ENCODE results near the gene ZHX3.

The ZHX3 gene

DNA sequence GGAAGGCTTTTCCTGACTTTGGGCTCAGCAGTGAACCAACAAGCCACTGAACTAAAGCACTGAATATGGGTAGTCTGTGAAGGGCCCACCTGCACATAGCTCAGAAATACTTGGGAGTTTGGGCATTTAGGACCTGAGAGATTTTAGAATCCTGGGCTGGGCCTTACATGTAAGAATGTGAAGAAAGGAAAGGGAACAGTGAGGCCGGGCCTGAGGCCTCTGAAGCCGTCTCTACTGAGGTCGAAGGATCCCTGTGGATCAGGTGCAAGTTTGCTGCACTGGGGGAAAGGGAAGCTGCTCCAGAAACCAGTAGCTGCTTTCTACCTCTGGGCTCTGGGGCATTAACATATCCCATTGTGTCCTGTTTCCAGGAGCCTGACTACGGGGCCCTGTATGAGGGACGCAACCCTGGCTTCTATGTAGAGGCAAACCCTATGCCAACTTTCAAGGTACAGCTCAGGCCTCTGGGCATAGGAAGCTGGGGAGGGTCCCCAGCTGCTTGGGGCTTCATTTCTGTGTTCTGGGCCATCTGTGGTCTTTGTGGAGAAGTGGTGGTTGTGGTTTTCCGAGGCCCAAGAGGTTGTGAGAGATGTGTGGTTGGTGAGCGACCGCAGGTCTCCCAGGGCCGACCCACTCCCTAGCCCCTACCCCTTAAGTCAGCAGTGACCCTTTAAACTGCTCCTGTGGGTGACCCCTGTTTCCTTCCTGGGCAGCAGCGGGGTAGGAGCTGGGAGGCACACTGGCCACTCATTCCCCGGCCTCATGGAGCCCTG is 149.9 kb downstream of the ZHX3 start:
- DNase-seq = no peak
- no peak for TF ChIP-seq POLR2A (IDR thresholded peaks at IDR 0.05; ENCODE audit: low read length)
- TF ChIP-seq GATA1 (IDR thresholded peaks at IDR 0.05; ENCODE audit: low read depth, low read length) = no peak

DNA sequence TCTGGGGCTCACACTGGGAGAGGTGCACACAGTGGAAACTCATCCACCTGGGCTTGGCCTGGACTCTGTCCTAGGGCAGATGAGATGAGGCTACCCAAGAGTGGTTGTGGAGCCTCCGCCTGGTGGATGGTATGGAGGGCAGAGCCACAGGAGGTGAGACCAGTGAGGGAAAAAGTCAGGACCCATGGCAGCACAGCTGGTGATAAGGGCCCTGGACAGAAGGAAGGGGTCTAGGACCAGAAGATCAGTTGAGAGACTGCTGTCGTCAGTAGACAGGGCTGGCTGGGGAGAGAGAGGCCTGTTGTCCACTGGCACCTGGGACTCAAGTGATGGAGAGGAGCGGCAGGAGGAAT is 150.4 kb downstream of the ZHX3 start:
- DNase-seq = no peak
- TF ChIP-seq GATA1 (IDR thresholded peaks at IDR 0.05; ENCODE audit: low read depth, low read length) (no peak), POLR2A (IDR thresholded peaks at IDR 0.05; ENCODE audit: low read length) (no peak)

- TF ChIP-seq GATA1 (IDR thresholded peaks at IDR 0.05; ENCODE audit: low read depth, low read length) (no peak), POLR2A (IDR thresholded peaks at IDR 0.05; ENCODE audit: low read length) (no peak)
- DNase-seq = no peak
These were observed 151.1 kb downstream of the ZHX3 start for GRCh38 chr20:41166201-41167117.

DNA sequence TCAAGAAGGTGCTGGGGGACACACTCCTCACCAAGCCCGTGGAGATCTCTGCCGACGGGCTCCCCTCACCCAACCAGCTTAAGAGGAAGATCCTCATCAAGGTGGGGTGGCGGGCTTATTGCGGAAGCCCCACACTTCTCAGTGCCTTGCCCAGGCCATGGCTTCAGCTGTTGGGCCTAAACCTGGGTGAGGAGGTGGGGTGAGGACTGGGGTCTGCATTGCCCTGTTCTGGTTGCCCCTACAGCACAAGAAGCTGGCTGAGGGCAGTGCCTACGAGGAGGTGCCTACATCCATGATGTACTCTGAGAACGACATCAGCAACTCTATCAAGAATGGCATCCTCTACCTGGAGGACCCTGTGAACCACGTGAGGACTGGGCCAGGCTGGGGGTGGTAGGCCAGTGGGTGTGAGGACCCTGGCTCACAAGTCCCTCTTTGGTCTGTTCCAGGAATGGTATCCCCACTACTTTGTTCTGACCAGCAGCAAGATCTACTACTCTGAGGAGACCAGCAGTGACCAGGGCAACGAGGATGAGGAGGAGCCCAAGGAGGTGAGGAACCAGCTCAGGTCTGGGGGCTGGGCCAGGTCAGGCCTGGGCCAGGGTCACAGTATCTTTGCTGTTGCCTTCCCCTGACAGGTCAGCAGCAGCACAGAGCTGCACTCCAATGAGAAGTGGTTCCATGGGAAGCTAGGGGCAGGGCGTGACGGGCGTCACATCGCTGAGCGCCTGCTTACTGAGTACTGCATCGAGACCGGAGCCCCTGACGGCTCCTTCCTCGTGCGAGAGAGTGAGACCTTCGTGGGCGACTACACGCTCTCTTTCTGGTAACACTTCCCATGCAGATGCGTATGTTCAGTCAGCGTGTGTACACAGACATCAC is 152.3 kb downstream of the ZHX3 start:
- DNase-seq = no peak
- TF ChIP-seq GATA1 (IDR thresholded peaks at IDR 0.05; ENCODE audit: low read depth, low read length) (no peak), POLR2A (IDR thresholded peaks at IDR 0.05; ENCODE audit: low read length) (no peak)

DNA sequence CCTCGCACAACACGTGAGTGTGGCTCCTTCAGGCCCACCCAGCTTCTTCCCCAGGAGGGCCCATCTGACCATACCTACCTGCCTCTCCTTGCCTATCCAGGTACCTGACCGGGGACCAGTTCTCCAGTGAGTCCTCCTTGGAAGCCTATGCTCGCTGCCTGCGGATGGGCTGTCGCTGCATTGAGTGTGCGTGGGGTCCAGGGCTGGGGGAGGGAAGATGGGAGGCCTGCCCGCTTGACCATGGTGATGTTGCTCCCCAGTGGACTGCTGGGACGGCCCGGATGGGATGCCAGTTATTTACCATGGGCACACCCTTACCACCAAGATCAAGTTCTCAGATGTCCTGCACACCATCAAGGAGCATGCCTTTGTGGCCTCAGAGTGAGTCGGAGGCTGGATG is 153.7 kb downstream of the ZHX3 start:
- no peak for TF ChIP-seq POLR2A (IDR thresholded peaks at IDR 0.05; ENCODE audit: low read length)
- no peak for TF ChIP-seq GATA1 (IDR thresholded peaks at IDR 0.05; ENCODE audit: low read depth, low read length)
- no peak for DNase-seq

DNA sequence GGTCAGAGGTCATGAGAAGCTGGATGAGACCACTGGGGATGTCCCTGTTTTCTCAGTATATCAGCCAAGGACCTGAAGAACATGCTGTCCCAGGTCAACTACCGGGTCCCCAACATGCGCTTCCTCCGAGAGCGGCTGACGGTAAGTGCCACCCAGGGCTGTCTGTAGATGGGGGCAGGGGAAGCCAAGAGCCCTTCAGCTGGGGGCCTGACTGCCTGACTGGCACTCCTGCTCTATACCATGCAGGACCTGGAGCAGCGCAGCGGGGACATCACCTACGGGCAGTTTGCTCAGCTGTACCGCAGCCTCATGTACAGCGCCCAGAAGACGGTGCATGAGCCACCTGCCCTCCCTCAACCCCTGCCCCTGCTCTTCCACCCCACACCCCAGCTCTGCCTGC is 155.1 kb downstream of the ZHX3 start:
- DNase-seq = no peak
- no peak for TF ChIP-seq POLR2A (IDR thresholded peaks at IDR 0.05; ENCODE audit: low read length)

DNA sequence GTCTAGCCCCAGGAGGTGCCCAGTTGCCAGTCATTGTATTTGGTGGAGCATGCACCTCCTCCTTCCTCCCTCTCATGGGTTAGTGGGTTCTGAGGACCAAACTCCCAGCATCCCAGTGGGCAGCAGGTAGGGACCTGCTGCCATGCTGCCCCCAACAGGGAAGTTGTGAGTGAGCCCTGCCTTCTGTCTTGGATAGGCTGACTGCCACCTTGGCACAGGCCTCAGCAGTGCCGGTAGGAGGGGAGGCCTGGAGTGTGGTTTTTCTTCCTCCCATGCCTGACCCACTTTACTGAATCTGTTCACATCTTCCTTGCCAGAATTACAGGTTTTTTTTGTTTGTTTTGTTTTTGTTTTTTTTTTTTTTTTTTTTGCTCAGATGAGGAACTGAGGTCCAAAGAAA is 155.6 kb downstream of the ZHX3 start:
- no peak for TF ChIP-seq GATA1 (IDR thresholded peaks at IDR 0.05; ENCODE audit: low read depth, low read length)
- TF ChIP-seq POLR2A (IDR thresholded peaks at IDR 0.05; ENCODE audit: low read length) = no peak
- no peak for DNase-seq

- DNase-seq = no peak
- TF ChIP-seq POLR2A (IDR thresholded peaks at IDR 0.05; ENCODE audit: low read length) (no peak), GATA1 (IDR thresholded peaks at IDR 0.05; ENCODE audit: low read depth, low read length) (no peak)
These were observed 156.8 kb downstream of the ZHX3 start for GRCh38 chr20:41160686-41161085.

GRCh38 chr20:41159547-41159946 is 158.0 kb downstream of the ZHX3 start:
- no peak for DNase-seq
- TF ChIP-seq GATA1 (IDR thresholded peaks at IDR 0.05; ENCODE audit: low read depth, low read length) = no peak
- no peak for TF ChIP-seq POLR2A (IDR thresholded peaks at IDR 0.05; ENCODE audit: low read length)

DNA sequence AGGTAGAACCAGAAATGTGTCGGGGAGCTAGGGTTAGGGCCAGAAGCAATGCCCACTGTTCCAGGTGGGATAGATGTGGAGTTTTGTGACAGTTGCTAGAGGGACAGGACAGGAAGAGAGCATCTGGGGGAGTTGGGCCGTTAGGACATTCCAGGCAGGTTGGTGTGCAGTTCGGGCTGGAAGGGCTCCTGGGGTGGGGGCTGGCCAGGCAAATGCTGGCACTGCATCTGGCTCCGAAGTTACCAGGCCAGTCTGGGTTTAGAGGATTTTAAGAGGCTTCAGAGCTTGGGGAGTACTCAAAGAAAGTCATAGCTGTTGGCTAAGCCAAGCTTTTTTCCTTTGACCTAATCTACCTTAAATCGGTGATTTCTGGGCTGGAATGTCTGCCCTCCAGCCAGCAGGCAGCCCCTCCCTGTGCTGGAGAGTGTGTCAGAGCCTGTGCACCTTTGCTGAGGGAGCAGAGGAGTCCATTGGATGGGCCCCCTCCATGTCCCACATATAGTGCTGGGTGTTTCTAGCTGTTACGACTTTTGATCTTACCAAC is 159.4 kb downstream of the ZHX3 start:
- TF ChIP-seq GATA1 (IDR thresholded peaks at IDR 0.05; ENCODE audit: low read depth, low read length) (no peak), POLR2A (IDR thresholded peaks at IDR 0.05; ENCODE audit: low read length) (no peak)

GRCh38 chr20:41155261-41155660 is 162.3 kb downstream of the ZHX3 start:
- no peak for DNase-seq
- no peak for TF ChIP-seq GATA1 (IDR thresholded peaks at IDR 0.05; ENCODE audit: low read depth, low read length)
- TF ChIP-seq POLR2A (IDR thresholded peaks at IDR 0.05; ENCODE audit: low read length) = no peak

More for the DNA sequence above, 159.4 kb downstream of the ZHX3 start:
- DNase-seq = no peak

GRCh38 chr20:41154436-41155176 is 162.9 kb downstream of the ZHX3 start:
- TF ChIP-seq POLR2A (IDR thresholded peaks at IDR 0.05; ENCODE audit: low read length) (no peak), GATA1 (IDR thresholded peaks at IDR 0.05; ENCODE audit: low read depth, low read length) (no peak)
- DNase-seq = no peak

Data from erythroblast (primary cell).